Neural progenitor cell (in vitro differentiated cells): ENCODE measurements around the gene PLEKHB2. TPM values are rescaled to one million over a fixed set of nuclear protein-coding genes. Genes with fewer than 3 reads are reported as not detected.

ENCODE experiments used
- DNase-seq: peaks from one replicate; pipeline ENCODE4 v3.0.0-alpha.2; 2016; ENCODE audit warnings: low spot score
- H2AFZ ChIP-seq: fragments of 200-600 bp; sonication (generic); replicated peaks from 2 replicates; pipeline ENCODE4 v1.6.1; 2016; ENCODE audit warnings: antibody characterized with exemption
- H3F3A ChIP-seq: fragments of 200-600 bp; sonication (generic); 2 replicates; pipeline ENCODE4 v1.6.1; 2016; ENCODE audit warnings: antibody characterized with exemption, low read depth
- H3K27ac ChIP-seq: fragments of 200-600 bp; sonication (generic); 2 replicates; pipeline ENCODE4 v1.5.1; 2016; ENCODE audit warnings: mild to moderate bottlenecking
- H3K27me3 ChIP-seq: fragments of 200-600 bp; sonication (generic); 2 replicates; pipeline ENCODE4 v1.6.1; 2016; ENCODE audit warnings: mild to moderate bottlenecking, moderate library complexity
- H3K36me3 ChIP-seq: fragments of 200-600 bp; sonication (generic); 2 replicates; pipeline ENCODE4 v1.5.1; 2016
- H3K4me1 ChIP-seq: fragments of 200-600 bp; sonication (generic); 2 replicates; pipeline ENCODE4 v1.6.1; 2016; ENCODE audit warnings: mixed run types
- H3K4me2 ChIP-seq: fragments of 200-600 bp; sonication (generic); 2 replicates; pipeline ENCODE4 v1.6.1; 2016
- H3K4me3 ChIP-seq: fragments of 200-600 bp; sonication (generic); 2 replicates; pipeline ENCODE4 v1.5.1; 2016
- H3K79me2 ChIP-seq: fragments of 200-600 bp; sonication (generic); 2 replicates; pipeline ENCODE4 v1.6.1; 2016; ENCODE audit warnings: low read depth
- H3K9ac ChIP-seq: fragments of 200-600 bp; sonication (generic); 2 replicates; pipeline ENCODE4 v1.6.1; 2016
- H3K9me3 ChIP-seq: fragments of 200-600 bp; sonication (generic); 2 replicates; pipeline ENCODE4 v1.5.1; 2016; ENCODE audit warnings: low read depth
- H4K20me1 ChIP-seq: fragments of 200-600 bp; sonication (generic); 2 replicates; pipeline ENCODE4 v1.6.1; 2016; ENCODE audit warnings: low read depth
- H3K27ac Mint-ChIP-seq: 3 replicates; pipeline ENCODE4 v1.8.0; 2021; ENCODE audit warnings: mixed read lengths
- H3K27me3 Mint-ChIP-seq: 2 replicates; pipeline ENCODE4 v1.8.0; 2022; ENCODE audit warnings: low read depth, mild to moderate bottlenecking, inconsistent platforms, moderate library complexity, mixed read lengths; ENCODE audit not compliant: insufficient read depth
- H3K36me3 Mint-ChIP-seq: 3 replicates; pipeline ENCODE4 v1.8.0; 2021; ENCODE audit warnings: mixed read lengths
- H3K4me1 Mint-ChIP-seq: 3 replicates; pipeline ENCODE4 v1.8.0; 2021; ENCODE audit warnings: mixed read lengths
- H3K4me3 Mint-ChIP-seq: 3 replicates; pipeline ENCODE4 v1.8.0; 2021; ENCODE audit warnings: mild to moderate bottlenecking, moderate library complexity, mixed read lengths
- H3K9me3 Mint-ChIP-seq: 3 replicates; pipeline ENCODE4 v1.8.0; 2020; ENCODE audit warnings: mixed read lengths
- CTCF ChIP-seq: fragments of 200-600 bp; sonication (generic); IDR thresholded peaks from 2 replicates; pipeline ENCODE4 v1.5.1; 2017; ENCODE audit warnings: antibody characterized with exemption, mild to moderate bottlenecking
- EZH2 ChIP-seq: fragments of 200-600 bp; sonication (generic); IDR thresholded peaks from 2 replicates; pipeline ENCODE4 v1.6.1; 2017; ENCODE audit warnings: antibody characterized with exemption, mild to moderate bottlenecking, moderate library complexity
- EZH2phosphoT487 ChIP-seq: fragments of 200-600 bp; sonication (generic); IDR thresholded peaks from 2 replicates; pipeline ENCODE4 v1.6.1; 2017; ENCODE audit warnings: antibody characterized with exemption
- total RNA-seq: library from RNA; depleted of rRNA; stranded (reverse); fragments of >200 nt; gene quantifications from 2 replicates; pipeline ENCODE4 v1.2.3, GENCODE V29; 2015; ENCODE audit warnings: low replicate concordance

PLEKHB2 gene
- total RNA-seq: 55.4 and 57.4 TPM in 2 replicates

- DNase-seq: peak; percentile 94
- H3K79me2 ChIP-seq: peaks cover 52% of the 10 kb centered on the region
Measured at GRCh38 chr2:131105156-131105949, at the start of gene PLEKHB2. Gene PLEKHB2, plus strand, starts transcription at chr2:131105336. Its CDS starts 15,606 bp downstream, at chr2:131120942.

GRCh38 chr2:131056204-131056931 lies 48.8 kb upstream of the PLEKHB2 start:
- Histone ChIP-seq H3K27me3 (no peaks in the 10 kb centered on the region), H3K4me3 (no peak overlapping the region), H3K36me3 (peaks cover 3% of the 10 kb centered on the region), H3K4me2 (no peak overlapping the region), H3K9ac (no peak overlapping the region), H4K20me1 (peaks cover 84% of the 10 kb centered on the region), H3K4me1 (no peaks in the 10 kb centered on the region), H3K79me2 (peaks cover 86% of the 10 kb centered on the region), H3F3A (no peaks in the 10 kb centered on the region), H2AFZ (no peak overlapping the region), H3K9me3 (no peaks in the 10 kb centered on the region), H3K27ac (no peak overlapping the region)
- H3K4me1 Mint-ChIP-seq: peaks cover 13% of the 10 kb centered on the region
- H3K36me3 Mint-ChIP-seq: peaks cover 45% of the 10 kb centered on the region
- H3K4me3 Mint-ChIP-seq: no peak overlapping the region
- TF ChIP-seq CTCF (no peak), EZH2 (no peak), EZH2phosphoT487 (no peak)
- H3K27me3 Mint-ChIP-seq: peaks cover 4% of the 10 kb centered on the region
- no peaks in the 10 kb centered on the region for H3K9me3 Mint-ChIP-seq
- no peak overlapping the region for H3K27ac Mint-ChIP-seq
- DNase-seq: no peak

More at GRCh38 chr2:131105156-131105949, at the start of gene PLEKHB2:
- Histone ChIP-seq H2AFZ (peak within 1 kb of the TSS; percentile 93), H3K27me3 (no peaks in the 10 kb centered on the region), H3K9me3 (no peaks in the 10 kb centered on the region), H3K4me1 (peaks cover 17% of the 10 kb centered on the region), H3K4me3 (peak within 1 kb of the TSS; percentile 98), H3F3A (peaks cover 16% of the 10 kb centered on the region), H3K27ac (peak within 1 kb of the TSS; percentile 70), H4K20me1 (peaks cover 44% of the 10 kb centered on the region), H3K9ac (peak within 1 kb of the TSS; percentile 76), H3K4me2 (peak within 1 kb of the TSS; percentile 98), H3K36me3 (no peaks in the 10 kb centered on the region)
- Mint-ChIP-seq H3K4me1 (peaks cover 18% of the 10 kb centered on the region), H3K27me3 (peaks cover 4% of the 10 kb centered on the region), H3K36me3 (peaks cover 2% of the 10 kb centered on the region), H3K4me3 (peak within 1 kb of the TSS; percentile 96), H3K27ac (peak within 1 kb of the TSS; percentile 76), H3K9me3 (no peaks in the 10 kb centered on the region)
- TF ChIP-seq CTCF (peak; percentile 46), EZH2 (no peak), EZH2phosphoT487 (no peak)

GRCh38 chr2:131056932-131057287 lies 48.2 kb upstream of the PLEKHB2 start:
- H3K27me3 Mint-ChIP-seq: peaks cover 4% of the 10 kb centered on the region
- Histone ChIP-seq H3K79me2 (peaks cover 86% of the 10 kb centered on the region), H3K4me3 (no peak overlapping the region), H3F3A (no peaks in the 10 kb centered on the region), H3K4me1 (no peaks in the 10 kb centered on the region), H3K9me3 (no peaks in the 10 kb centered on the region), H3K27me3 (no peaks in the 10 kb centered on the region), H3K4me2 (no peak overlapping the region), H3K9ac (no peak overlapping the region), H4K20me1 (peaks cover 83% of the 10 kb centered on the region), H2AFZ (no peak overlapping the region), H3K27ac (no peak overlapping the region), H3K36me3 (peaks cover 2% of the 10 kb centered on the region)
- no peak for DNase-seq
- no peak overlapping the region for H3K4me3 Mint-ChIP-seq
- H3K36me3 Mint-ChIP-seq: peaks cover 43% of the 10 kb centered on the region
- peaks cover 17% of the 10 kb centered on the region for H3K4me1 Mint-ChIP-seq
- no peaks in the 10 kb centered on the region for H3K9me3 Mint-ChIP-seq
- no peak overlapping the region for H3K27ac Mint-ChIP-seq
- no peak for TF ChIP-seq EZH2phosphoT487
- no peak for TF ChIP-seq CTCF
- TF ChIP-seq EZH2: no peak
